Stimulated activated CD4-positive, alpha-beta T cell treated with anti-CD3 and anti-CD28 coated beads, Interleukin-15, amount 100 ng/mL, for 1 hour (primary cell): Measurements from ENCODE around the gene PPP2R3B.
"Not testable (repeated sequence)": the region's sequence is repeated elsewhere in the genome, so short reads cannot be mapped to it uniquely, and the experiment has no call there.

Source experiments
- DNase-seq, 2 donors: peaks; one replicate each; pipeline ENCODE4 v3.0.0-alpha.2; 2020; ENCODE audit warnings: low read depth in 1 of 2, low spot score in 1 of 2

Gene PPP2R3B

GRCh38 chrX:338836-339400 lies 47.8 kb downstream of the PPP2R3B start:
- no peak for DNase-seq

DNA sequence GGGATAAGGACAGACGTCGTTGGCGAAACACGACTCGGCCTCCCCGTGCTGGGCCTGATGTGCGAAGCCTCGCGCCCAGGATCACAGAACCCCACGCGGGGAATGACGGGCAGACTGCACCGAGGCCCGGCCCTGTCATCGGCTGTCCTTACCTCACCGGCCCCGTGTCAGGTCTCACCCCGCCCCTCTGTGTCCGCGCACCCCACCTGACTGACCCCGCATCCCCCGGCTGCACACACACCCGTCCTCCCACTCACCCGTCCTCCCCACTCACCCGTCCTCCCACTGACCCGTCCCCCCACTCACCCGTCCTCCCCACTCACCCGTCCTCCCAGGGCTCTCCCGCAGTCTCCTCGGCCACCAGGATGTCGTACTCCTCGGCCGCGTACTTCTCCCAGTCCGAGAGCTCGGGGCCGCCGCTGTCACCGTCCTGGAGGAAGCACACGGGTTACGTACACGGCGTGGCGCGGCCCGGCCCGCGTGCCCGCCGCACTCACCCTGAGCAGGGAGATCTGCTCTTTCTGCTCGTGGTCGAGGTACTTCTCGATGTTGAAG lies 48.3 kb downstream of the PPP2R3B start:
- DNase-seq = no peak

DNA sequence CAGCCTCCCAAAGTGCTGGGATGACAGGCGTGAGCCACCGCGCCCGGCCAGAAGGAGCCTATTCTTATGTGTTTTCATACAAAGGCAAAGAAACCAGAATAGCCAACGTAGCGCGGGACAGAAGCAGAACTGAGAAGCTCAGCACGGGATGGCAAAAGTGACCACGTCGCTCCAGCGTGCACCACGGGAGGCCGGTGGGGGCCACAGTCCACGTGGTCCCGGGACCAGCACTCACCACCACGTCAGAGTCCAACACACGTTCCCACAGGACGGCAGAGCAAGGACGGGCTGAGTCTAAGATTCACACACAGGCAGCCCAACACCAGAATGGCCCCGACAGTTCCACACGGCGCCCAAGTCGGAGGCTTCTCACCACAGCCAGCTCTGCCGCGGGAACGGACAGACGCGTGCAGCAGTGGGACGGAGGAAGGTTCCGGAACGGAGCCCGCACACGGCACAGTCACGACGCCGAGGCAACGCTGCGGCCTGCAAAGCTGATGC lies 49.3 kb downstream of the PPP2R3B start:
- no peak for DNase-seq

DNA sequence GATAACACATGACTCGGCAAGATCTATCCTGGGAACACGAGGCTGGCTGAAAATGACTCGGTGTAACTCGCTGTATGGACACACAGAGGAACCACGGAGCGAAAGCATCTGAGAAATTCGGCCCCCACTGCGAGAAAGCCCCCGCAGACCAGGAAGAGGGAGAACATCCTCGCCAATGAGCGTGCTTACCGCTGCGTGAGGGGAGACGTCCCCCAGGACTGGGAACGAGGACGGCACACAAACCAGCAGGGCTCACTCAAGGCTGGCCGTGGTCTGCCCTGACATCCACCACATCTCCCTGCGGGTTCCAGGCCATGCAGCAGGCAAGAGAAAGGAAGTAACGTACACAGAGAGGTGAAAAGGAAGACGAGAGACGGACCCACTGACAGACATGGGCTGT lies 50.5 kb downstream of the PPP2R3B start:
- DNase-seq = no peak

DNA sequence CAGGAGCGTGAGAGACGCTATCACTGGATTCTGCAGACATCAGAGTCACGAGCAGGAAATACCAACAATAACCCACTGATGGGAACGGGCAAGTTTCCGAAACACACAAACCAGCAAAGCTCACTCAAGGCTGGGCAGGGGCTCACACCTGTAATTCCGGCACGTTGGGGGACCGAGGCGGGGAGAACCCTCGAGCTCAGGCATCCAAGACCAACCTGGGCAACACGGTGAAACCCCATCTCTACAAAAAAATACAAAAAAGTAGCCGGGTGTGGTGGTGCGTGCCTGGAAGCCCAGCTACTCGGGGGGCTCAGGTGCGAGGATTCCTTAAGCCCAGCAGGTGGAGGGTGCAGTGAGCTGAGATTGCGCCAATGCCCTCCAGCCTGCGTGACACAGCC lies 51.0 kb downstream of the PPP2R3B start:
- DNase-seq = no peak

GRCh38 chrX:334971-335757 lies 51.5 kb downstream of the PPP2R3B start:
- DNase-seq = no peak

DNA sequence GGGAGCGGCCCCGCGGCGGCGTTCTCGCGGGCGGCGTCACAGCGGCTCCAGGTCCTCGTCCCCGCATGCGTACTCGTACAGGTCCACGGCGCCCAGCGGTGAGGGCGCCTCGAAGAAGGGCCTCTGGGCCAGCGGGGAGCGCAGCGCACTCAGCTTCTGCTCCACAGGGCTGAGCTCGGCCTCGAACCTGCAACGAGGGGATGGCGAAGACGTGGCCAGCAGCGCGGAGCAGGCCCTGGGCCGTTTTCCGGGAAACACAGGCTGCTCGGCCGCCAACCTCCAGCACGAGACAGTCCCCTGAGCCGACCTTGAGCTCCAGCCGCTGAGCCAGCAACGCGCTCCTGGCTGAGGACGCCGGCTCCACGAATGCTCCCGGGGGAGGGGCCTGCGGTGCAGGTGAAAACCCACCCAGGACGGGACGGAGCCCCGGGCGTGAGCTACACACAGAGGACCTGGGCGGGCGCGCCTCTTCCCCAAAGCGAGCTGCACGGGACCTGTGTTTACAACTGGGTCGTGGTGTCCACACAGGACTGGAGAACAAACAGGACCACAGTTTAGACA lies 52.3 kb downstream of the PPP2R3B start:
- DNase-seq = no peak

DNA sequence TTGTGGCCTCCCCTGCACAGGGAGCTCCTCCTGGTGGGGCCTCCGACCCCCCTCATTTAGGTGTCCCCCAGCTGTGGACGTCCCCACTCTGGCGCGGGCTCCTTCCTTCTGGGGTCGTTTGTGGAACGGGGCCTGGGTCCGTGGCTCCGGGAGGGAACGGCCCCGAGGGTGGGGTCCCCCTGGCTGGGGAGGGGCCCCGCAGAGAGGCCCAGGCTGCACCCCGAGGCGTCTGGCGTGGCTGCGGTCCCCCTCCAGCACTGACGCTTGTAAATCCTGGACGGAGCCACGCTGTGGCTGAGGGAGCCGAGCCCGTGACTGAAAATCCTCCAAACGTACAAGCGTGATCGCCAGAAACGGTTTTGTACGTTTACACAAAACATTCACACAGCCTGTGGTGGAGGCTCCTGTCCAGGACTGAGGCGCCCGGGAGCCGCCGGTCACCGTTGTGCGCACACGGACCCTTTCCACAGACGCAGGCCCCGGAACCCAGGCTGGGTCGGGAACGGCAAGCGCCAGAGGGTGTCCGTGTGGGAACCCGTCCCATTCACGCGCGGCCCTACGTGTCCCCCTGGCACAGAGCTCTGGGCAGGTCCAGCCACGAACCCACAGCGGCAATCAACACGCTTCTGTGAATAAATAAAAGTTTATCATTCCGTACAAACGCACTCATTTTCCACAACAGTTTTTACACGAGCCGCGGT lies 52.9 kb downstream of the PPP2R3B start:
- no peak for DNase-seq

- DNase-seq = no peak
These were observed 53.6 kb downstream of the PPP2R3B start for GRCh38 chrX:332916-333610.

DNA sequence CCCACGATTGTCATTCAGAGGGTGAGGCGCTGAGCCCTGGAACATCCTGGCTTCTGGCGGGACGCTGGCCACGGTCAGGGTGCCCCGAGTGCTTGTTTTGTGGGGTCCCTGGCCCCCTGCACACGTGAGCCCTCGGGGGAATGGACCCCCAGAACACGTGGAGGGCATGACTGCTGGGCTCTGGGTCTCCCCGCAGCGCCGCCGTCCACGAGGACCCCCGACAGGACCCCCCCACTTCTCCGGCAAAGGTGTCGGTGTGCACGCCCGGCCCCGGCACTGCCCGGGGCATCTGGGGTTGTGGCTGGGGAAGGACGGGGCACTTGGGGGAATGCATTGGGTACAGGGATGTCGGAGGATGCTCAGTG lies 54.2 kb downstream of the PPP2R3B start:
- DNase-seq = no peak

- DNase-seq = no peak
These were observed 54.7 kb downstream of the PPP2R3B start for GRCh38 chrX:331825-332495.

GRCh38 chrX:331151-331824 lies 55.4 kb downstream of the PPP2R3B start:
- no peak for DNase-seq

DNA sequence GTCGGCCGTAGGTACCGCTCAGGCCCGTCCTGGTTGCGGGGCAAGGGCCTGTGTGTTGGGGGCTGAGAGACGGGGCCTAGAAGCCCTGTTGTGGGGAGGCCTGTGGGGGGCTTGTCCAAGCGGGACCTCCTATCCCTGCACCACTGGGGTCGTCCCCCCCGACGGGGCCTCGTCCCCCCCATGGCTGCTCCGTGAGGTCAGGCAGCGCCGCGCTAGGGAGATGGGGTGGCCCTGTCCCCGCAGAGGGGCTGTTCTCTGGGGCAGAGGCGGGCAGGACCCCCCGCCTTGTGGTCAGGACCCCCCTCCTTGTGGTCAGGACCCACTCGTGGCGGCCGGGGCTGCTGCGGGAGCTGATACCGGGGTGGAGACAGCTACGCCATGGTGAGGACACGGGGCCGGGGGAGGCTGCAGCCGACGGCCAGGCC lies 56.0 kb downstream of the PPP2R3B start:
- DNase-seq = no peak

- not testable (repeated sequence) for DNase-seq
These were observed 56.5 kb downstream of the PPP2R3B start for GRCh38 chrX:330141-330725.

DNA sequence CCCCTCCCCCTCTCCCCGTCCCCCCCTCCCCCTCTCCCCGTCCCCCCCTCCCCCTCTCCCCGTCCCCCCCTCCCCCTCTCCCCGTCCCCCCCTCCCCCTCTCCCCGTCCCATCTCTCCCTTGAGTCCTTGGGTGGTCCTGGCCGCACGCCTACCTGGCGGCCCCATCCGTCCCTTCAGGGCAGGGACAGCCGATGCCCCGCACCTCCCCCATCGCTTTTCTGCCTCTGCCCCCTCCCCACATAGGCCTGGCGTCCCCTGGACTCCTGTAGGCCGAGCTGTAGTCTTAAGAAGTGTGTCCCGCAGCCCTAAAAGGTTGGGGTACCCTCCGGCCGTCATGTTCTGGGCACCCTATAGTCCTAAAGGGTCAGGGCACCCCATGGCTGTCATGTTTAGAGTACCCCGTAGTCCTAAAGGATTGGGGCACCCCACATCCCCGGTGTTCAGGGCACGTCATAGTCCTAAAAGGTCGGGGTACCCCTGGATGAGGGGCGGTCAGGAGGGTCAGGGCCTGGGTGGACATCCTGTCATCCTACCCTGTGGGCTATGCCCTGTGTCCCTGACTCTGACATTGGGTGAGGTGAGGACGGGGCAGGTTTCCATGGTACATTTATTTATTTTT lies 57.3 kb downstream of the PPP2R3B start:
- no peak for DNase-seq

GRCh38 chrX:327660-328126 lies 59.0 kb downstream of the PPP2R3B start:
- no peak for DNase-seq

- not testable (repeated sequence) for DNase-seq
These were observed 62.0 kb downstream of the PPP2R3B start for GRCh38 chrX:324664-325063.

DNA sequence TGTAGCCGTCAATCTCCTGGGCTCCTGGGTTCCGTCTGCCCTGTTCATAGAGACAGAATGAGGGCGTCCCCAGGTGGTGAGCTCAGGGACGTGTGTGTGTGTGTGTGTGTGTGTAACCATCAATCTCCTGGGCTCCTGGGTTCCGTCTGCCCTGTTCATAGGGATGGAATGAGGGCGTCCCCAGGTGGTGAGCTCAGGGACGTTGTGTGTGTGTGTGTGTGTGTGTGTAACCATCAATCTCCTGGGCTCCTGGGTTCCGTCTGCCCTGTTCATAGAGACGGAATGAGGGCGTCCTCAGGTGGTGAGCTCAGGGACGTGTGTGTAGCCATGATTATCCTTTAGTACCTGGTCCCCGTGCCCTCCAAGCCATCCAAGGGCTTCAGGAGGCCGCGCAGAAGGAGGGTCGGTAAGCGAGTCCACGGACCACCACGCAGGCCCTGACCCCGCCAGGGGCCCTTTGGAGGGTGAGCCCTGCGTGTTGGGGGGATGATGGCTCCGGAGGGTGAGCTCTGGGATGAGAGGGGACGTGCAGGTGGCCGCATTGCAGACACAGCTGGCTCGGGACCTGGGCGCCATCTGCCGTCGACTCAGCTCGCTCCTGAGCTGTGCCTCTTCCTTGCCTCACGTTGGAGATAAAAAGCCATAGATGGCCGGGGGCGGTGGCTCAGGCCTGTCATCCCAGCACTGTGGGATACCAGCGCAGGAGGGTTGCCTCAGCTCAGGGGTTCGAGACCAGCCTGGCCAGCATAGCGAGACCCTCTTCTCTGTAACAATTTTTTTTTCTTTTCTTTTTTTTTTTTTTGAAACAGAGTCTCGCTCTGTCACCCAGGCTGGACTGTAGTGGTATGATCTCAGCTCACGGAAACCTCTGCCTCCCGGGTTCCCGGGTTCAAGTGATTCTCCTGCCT lies 62.7 kb downstream of the PPP2R3B start:
- DNase-seq = no peak
